HCT116 (cell line): Measurements from ENCODE around the gene THBD.

Source experiments
- ATF3 ChIP-seq: IDR thresholded peaks from 2 replicates; pipeline ENCODE4 v1.6.1; 2012
- CEBPB ChIP-seq: IDR thresholded peaks from 2 replicates; pipeline ENCODE4 v1.6.1; 2012; ENCODE audit warnings: low read depth
- CTCF ChIP-seq, 3 experiments: fragments of 200-600 bp in 1 of 3; sonication (generic) in 1 of 3; IDR thresholded peaks in 2 of 3; conservative IDR thresholded peaks in 1 of 3; 2 replicates each; pipeline ENCODE4 v1.5.1; 2012 to 2017; ENCODE audit warnings: low read depth in 2 of 3, low read length in 2 of 3, antibody characterized with exemption in 1 of 3, borderline replicate concordance in 1 of 3, control low read depth in 1 of 3, mild to moderate bottlenecking in 1 of 3, mixed read lengths in 1 of 3, mixed run types in 1 of 3, moderate library complexity in 1 of 3; ENCODE audit not compliant: insufficient read depth in 1 of 3
- EZH2phosphoT487 ChIP-seq: fragments of 200-600 bp; IDR thresholded peaks from 2 replicates; pipeline ENCODE4 v1.6.1; 2018; ENCODE audit warnings: antibody characterized with exemption, borderline replicate concordance
- POLR2A ChIP-seq: IDR thresholded peaks from 2 replicates; pipeline ENCODE4 v1.7.0; 2011; ENCODE audit warnings: borderline replicate concordance; ENCODE audit not compliant: insufficient read depth, insufficient read length; ENCODE audit errors: extremely low read depth
- POLR2AphosphoS5 ChIP-seq: IDR thresholded peaks from 2 replicates; pipeline ENCODE4 v1.6.1; 2011; ENCODE audit warnings: mild to moderate bottlenecking, low read depth, low read length, moderate library complexity
- RAD21 ChIP-seq: IDR thresholded peaks from 2 replicates; pipeline ENCODE4 v1.6.1; 2012; ENCODE audit warnings: low read depth, mild to moderate bottlenecking
- SP1 ChIP-seq: IDR thresholded peaks from 2 replicates; pipeline ENCODE4 v1.6.1; 2012; ENCODE audit warnings: low read depth
- YY1 ChIP-seq: IDR thresholded peaks from 2 replicates; pipeline ENCODE4 v1.6.1; 2011; ENCODE audit warnings: low read length, low read depth, moderate library complexity, mild to moderate bottlenecking; ENCODE audit not compliant: insufficient replicate concordance; ENCODE audit errors: extremely low read depth
- ZFX ChIP-seq: fragments of 450-650 bp; IDR thresholded peaks from 2 replicates; pipeline ENCODE4 v1.6.1; 2017
- TF ChIP-seq, protein P1 (sequence below): IDR thresholded peaks from 2 replicates; pipeline ENCODE4 v1.6.1; 2012; ENCODE audit warnings: low read depth

- TF ChIP-seq POLR2AphosphoS5 (no peak), CTCF (IDR thresholded peaks at IDR 0.05 in 2 of 3, conservative IDR thresholded peaks at IDR 0.05 in 1 of 3; ENCODE audit: borderline replicate concordance in 1 of 3, insufficient read depth in 1 of 3, low read depth in 2 of 3, low read length in 2 of 3) (no peak), YY1 (no peak), ZFX (no peak), RAD21 (no peak), POLR2A (no peak), CEBPB (no peak), SP1 (no peak), EZH2phosphoT487 (no peak), ATF3 (no peak)
- TF ChIP-seq, protein P1, sequence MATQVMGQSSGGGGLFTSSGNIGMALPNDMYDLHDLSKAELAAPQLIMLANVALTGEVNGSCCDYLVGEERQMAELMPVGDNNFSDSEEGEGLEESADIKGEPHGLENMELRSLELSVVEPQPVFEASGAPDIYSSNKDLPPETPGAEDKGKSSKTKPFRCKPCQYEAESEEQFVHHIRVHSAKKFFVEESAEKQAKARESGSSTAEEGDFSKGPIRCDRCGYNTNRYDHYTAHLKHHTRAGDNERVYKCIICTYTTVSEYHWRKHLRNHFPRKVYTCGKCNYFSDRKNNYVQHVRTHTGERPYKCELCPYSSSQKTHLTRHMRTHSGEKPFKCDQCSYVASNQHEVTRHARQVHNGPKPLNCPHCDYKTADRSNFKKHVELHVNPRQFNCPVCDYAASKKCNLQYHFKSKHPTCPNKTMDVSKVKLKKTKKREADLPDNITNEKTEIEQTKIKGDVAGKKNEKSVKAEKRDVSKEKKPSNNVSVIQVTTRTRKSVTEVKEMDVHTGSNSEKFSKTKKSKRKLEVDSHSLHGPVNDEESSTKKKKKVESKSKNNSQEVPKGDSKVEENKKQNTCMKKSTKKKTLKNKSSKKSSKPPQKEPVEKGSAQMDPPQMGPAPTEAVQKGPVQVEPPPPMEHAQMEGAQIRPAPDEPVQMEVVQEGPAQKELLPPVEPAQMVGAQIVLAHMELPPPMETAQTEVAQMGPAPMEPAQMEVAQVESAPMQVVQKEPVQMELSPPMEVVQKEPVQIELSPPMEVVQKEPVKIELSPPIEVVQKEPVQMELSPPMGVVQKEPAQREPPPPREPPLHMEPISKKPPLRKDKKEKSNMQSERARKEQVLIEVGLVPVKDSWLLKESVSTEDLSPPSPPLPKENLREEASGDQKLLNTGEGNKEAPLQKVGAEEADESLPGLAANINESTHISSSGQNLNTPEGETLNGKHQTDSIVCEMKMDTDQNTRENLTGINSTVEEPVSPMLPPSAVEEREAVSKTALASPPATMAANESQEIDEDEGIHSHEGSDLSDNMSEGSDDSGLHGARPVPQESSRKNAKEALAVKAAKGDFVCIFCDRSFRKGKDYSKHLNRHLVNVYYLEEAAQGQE: no peak
Observed at GRCh38 chr20:23071398-23071797, 21.9 kb upstream of the THBD start.
